ENCODE results near the gene DIPK1A.

- TF ChIP-seq POLR2A (IDR thresholded peaks at IDR 0.05; ENCODE audit: low read depth, low read length) (no peak), POLR2AphosphoS5 (IDR thresholded peaks at IDR 0.05; ENCODE audit: low read depth, low read length) (no peak), TAF1 (IDR thresholded peaks at IDR 0.05; ENCODE audit: low read depth, low read length) (no peak)
These were observed 38.8 kb downstream of the DIPK1A start for GRCh38 chr1:92922356-92923035.
